Endometrial microvascular endothelial cells (primary cell): ENCODE data around the gene CDH13. TPM values are rescaled to one million over a fixed set of nuclear protein-coding genes. Genes with fewer than 3 reads are reported as not detected.

Experiments
- in situ Hi-C: cut with HindIII; loops from 2 replicates; pipeline ENCODE4 v1.10.0; 2017; ENCODE audit warnings: low sequenced_read_pairs, low pct_unique_long_range_greater_than_20kb; ENCODE audit errors: inconsistent ontology term
- total RNA-seq: library from RNA; depleted of rRNA; stranded (reverse); fragments of >200 nt; gene quantifications from one replicate; pipeline ENCODE4 v1.2.3, GENCODE V29; 2015; ENCODE audit errors: inconsistent ontology term

Gene CDH13
- total RNA-seq, 1 donor from 2014 or later: 75.5 TPM

GRCh38 chr16:82855471-82855870 lies 228.7 kb downstream of the CDH13 start:
- in situ Hi-C loops: no loop called here

- in situ Hi-C loops: no loop called here
Observed at GRCh38 chr16:82857693-82858365, 231.1 kb downstream of the CDH13 start.

GRCh38 chr16:82859662-82860061 lies 232.9 kb downstream of the CDH13 start:
- in situ Hi-C loops: no loop called here

GRCh38 chr16:82860071-82860470 lies 233.3 kb downstream of the CDH13 start:
- in situ Hi-C loops: no loop called here

- in situ Hi-C loops: no loop called here
Observed at GRCh38 chr16:82862057-82862456, 235.3 kb downstream of the CDH13 start.

GRCh38 chr16:82864332-82865040 lies 237.7 kb downstream of the CDH13 start:
- in situ Hi-C loops: no loop called here

- in situ Hi-C loops: no loop called here
Observed at GRCh38 chr16:82865412-82865811, 238.6 kb downstream of the CDH13 start.

- in situ Hi-C loops: no loop called here
Observed at GRCh38 chr16:82867485-82867884, 240.7 kb downstream of the CDH13 start.

- in situ Hi-C loops: no loop called here
Observed at GRCh38 chr16:82874271-82874670, 247.5 kb downstream of the CDH13 start.

- in situ Hi-C loops: no loop called here
Observed at GRCh38 chr16:82874672-82875071, 247.9 kb downstream of the CDH13 start.

- in situ Hi-C loops: no loop called here
Observed at GRCh38 chr16:82876951-82877350, 250.2 kb downstream of the CDH13 start.

- in situ Hi-C loops: no loop called here
Observed at GRCh38 chr16:82878466-82878865, 251.7 kb downstream of the CDH13 start.

- in situ Hi-C loops: no loop called here
Observed at GRCh38 chr16:82880346-82880745, 253.6 kb downstream of the CDH13 start.

- in situ Hi-C loops: no loop called here
Observed at GRCh38 chr16:82881516-82881915, 254.7 kb downstream of the CDH13 start.

- in situ Hi-C loops: no loop called here
Observed at GRCh38 chr16:82882226-82882625, 255.5 kb downstream of the CDH13 start.

- in situ Hi-C loops: no loop called here
Observed at GRCh38 chr16:82882982-82883835, 256.4 kb downstream of the CDH13 start.

- in situ Hi-C loops: no loop called here
Observed at GRCh38 chr16:82884320-82884898, 257.6 kb downstream of the CDH13 start.

- in situ Hi-C loops: no loop called here
Observed at GRCh38 chr16:82886146-82886545, 259.4 kb downstream of the CDH13 start.

- in situ Hi-C loops: no loop called here
Observed at GRCh38 chr16:82888591-82889001, 261.8 kb downstream of the CDH13 start.
